HepG2 (cell line): ENCODE results near the gene ICE2. TPM values are rescaled to one million over a fixed set of nuclear protein-coding genes. Genes with fewer than 3 reads are reported as not detected.
A peak's percentile ranks its signal among the peaks of the same experiment; 100 is the strongest.

Experiments
- ATAC-seq: fragments of 200-7000 bp; cut with Tn5 transposase; 3 replicates; pipeline ENCODE4 v1.9.1; 2020; ENCODE audit warnings: mild to moderate bottlenecking, moderate library complexity
- BruUV-seq: library from RNA; stranded (reverse); fragments of 400-500 nt; replicated peaks from 2 replicates; lab custom pipeline; 2021; lab: Mats Ljungman, UMichigan
- CTCF ChIA-PET: fragments of 300-600 bp; formaldehyde crosslinking; extraction: SDS; loops from one replicate; lab custom pipeline; 2021; ENCODE audit warnings: low total read pairs, inconsistent platforms, low intra/inter-chr PET ratio; lab: Yijun Ruan, JAX
- POLR2A ChIA-PET: fragments of 350-600 bp; sonication (Branson Sonifier 250); formaldehyde crosslinking; loops from one replicate; lab custom pipeline; 2020; ENCODE audit warnings: antibody characterized with exemption, inconsistent platforms; lab: Yijun Ruan, JAX
- DNase-seq: peaks from one replicate; pipeline ENCODE4 v3.0.0-alpha.2; 2015; ENCODE audit warnings: low spot score
- FAIRE-seq: peaks from 3 replicates; lab custom pipeline; 2011; peaks lifted over from hg19 to GRCh38; lab: Jason Lieb, UNC
- H2AFZ ChIP-seq: one replicate; pipeline ENCODE4 v1.6.1; 2011; ENCODE audit warnings: low read length, inconsistent platforms
- H3K27ac ChIP-seq: fragments of 300-600 bp; 3 replicates; pipeline ENCODE4 v1.8.0; 2011; ENCODE audit warnings: mixed run types, mild to moderate bottlenecking, mixed read lengths, low read length, inconsistent platforms; ENCODE audit not compliant: insufficient read depth; ENCODE audit errors: extremely low read length
- H3K27me3 ChIP-seq, 2 experiments: fragments of 200-600 bp in 1 of 2; 2 replicates in 1 of 2; 3 replicates in 1 of 2; pipeline versions ENCODE4 v1.6.0 to v1.8.0; 2011; ENCODE audit warnings: low read length in 2 of 2, mild to moderate bottlenecking in 2 of 2, moderate library complexity in 2 of 2, inconsistent platforms in 1 of 2; ENCODE audit not compliant: insufficient read depth in 2 of 2, control insufficient read depth in 1 of 2
- H3K36me3 ChIP-seq, 2 experiments: fragments of 200-600 bp in 1 of 2; replicated peaks in 1 of 2; 2 replicates in 1 of 2; 3 replicates in 1 of 2; pipeline versions ENCODE4 v1.5.1 to v1.8.0; 2011; ENCODE audit warnings: low read length in 2 of 2, inconsistent platforms in 1 of 2; ENCODE audit not compliant: insufficient read depth in 2 of 2, control insufficient read depth in 1 of 2
- H3K4me1 ChIP-seq: 2 replicates; pipeline ENCODE4 v1.5.1; 2012; ENCODE audit warnings: low read length, inconsistent platforms; ENCODE audit not compliant: insufficient read depth
- H3K4me2 ChIP-seq: 2 replicates; pipeline ENCODE4 v1.6.0; 2011; ENCODE audit warnings: low read depth, low read length, inconsistent platforms
- H3K4me3 ChIP-seq, 3 experiments: fragments of 200-600 bp in 1 of 3; sonication (generic), shearing (Covaris generic) in 1 of 3; replicated peaks in 1 of 3; 2 replicates each; pipeline ENCODE4 v1.5.1; 2011 to 2016; ENCODE audit warnings: low read length in 3 of 3, inconsistent platforms in 2 of 3, low read depth in 2 of 3, mild to moderate bottlenecking in 2 of 3, control low read depth in 1 of 3, mixed read lengths in 1 of 3; ENCODE audit not compliant: insufficient read depth in 1 of 3
- H3K79me2 ChIP-seq: one replicate; pipeline ENCODE4 v1.6.1; 2011; ENCODE audit warnings: low read length, inconsistent platforms; ENCODE audit not compliant: insufficient read depth
- H3K9ac ChIP-seq: 2 replicates; pipeline ENCODE4 v1.6.0; 2011; ENCODE audit warnings: mild to moderate bottlenecking, low read depth, low read length, inconsistent platforms; ENCODE audit not compliant: insufficient read depth
- H3K9me3 ChIP-seq: 2 replicates; pipeline ENCODE4 v1.5.1; 2012; ENCODE audit warnings: mild to moderate bottlenecking, low read length
- H4K20me1 ChIP-seq: 2 replicates; pipeline ENCODE4 v1.6.0; 2011; ENCODE audit warnings: inconsistent platforms, mild to moderate bottlenecking, low read length, moderate library complexity; ENCODE audit not compliant: insufficient read depth
- ARNTL ChIP-seq: sonication (generic); formaldehyde crosslinking; IDR thresholded peaks from 2 replicates; pipeline ENCODE4 v1.4.0; 2020; ENCODE audit warnings: mild to moderate bottlenecking, missing genetic modification reagents
- RBM22 ChIP-seq: fragments of 200-400 bp; formaldehyde crosslinking; optimal IDR thresholded peaks from 2 replicates; pipeline ENCODE3; 2017; ENCODE audit warnings: mild to moderate bottlenecking, low read length, moderate library complexity
- ZNF264 ChIP-seq: sonication (generic); formaldehyde crosslinking; IDR thresholded peaks from 2 replicates; pipeline ENCODE4 v1.4.0; 2020; ENCODE audit warnings: missing genetic modification reagents
- ZNF317 ChIP-seq: sonication (generic); formaldehyde crosslinking; IDR thresholded peaks from 2 replicates; pipeline ENCODE4 v1.5.0; 2020; ENCODE audit warnings: mild to moderate bottlenecking, missing genetic modification reagents
- ZNF772 ChIP-seq: sonication (generic); formaldehyde crosslinking; IDR thresholded peaks from 2 replicates; pipeline ENCODE4 v1.5.0; 2020; ENCODE audit warnings: mild to moderate bottlenecking, missing genetic modification reagents
- WGBS: methylation state at CpG from one replicate; pipeline ENCODE4 v1.1.6; 2017; ENCODE audit warnings: low lambda C conversion rate; 5-methylcytosine and 5-hydroxymethylcytosine counted together
- in situ Hi-C: cut with HindIII; loops from 2 replicates; pipeline ENCODE4 v1.10.0; 2017; ENCODE audit warnings: low pct_unique_long_range_greater_than_20kb; ENCODE audit not compliant: extremely low pct_ligation_motif_present
- intact Hi-C: fragments of 100-400 bp; cut with micrococcal nuclease; formaldehyde crosslinking; loops from one replicate; pipeline ENCODE4 v1.10.0; 2022; ENCODE audit not compliant: unreplicated experiment
- polyA plus RNA-seq, 8 experiments: library from polyadenylated mRNA; depleted of rRNA in 3 of 8; stranded (reverse) in 7 of 8; unstranded in 1 of 8; fragments of >200 nt; fragmentation: Illumina TruSeq in 4 of 8; extraction: Trizol in 4 of 8; gene quantifications; 2 replicates each; pipeline versions ENCODE4 v1.2.1 to v1.2.3, GENCODE V29; 2011 to 2016; ENCODE audit warnings: low read depth in 4 of 8, missing spikeins in 1 of 8, mixed read lengths in 1 of 8; ENCODE audit not compliant: insufficient read depth in 1 of 8
- total RNA-seq, 5 experiments: library from RNA; depleted of rRNA; stranded (reverse); fragments of >200 nt; fragmentation: Illumina TruSeq; extraction: Trizol; gene quantifications; 2 replicates each; pipeline ENCODE4 v1.2.3, GENCODE V29; 2016; ENCODE audit warnings: low read depth in 1 of 5
- TF ChIP-seq, protein P1 (sequence below): sonication (generic); formaldehyde crosslinking; IDR thresholded peaks from 2 replicates; pipeline ENCODE4 v1.4.0; 2020; ENCODE audit warnings: mild to moderate bottlenecking, missing genetic modification reagents
- TF ChIP-seq, protein P2 (sequence below): sonication (generic); formaldehyde crosslinking; IDR thresholded peaks from 2 replicates; pipeline ENCODE4 v1.5.0; 2020; ENCODE audit warnings: mild to moderate bottlenecking, missing genetic modification reagents, borderline replicate concordance

Gene ICE2
- total and polyA plus RNA-seq, 2 of the 13 experiments (the other 11 are each of a cell fraction or from before 2014, with no cell fraction given): 24.8 to 26.4 TPM

DNA sequence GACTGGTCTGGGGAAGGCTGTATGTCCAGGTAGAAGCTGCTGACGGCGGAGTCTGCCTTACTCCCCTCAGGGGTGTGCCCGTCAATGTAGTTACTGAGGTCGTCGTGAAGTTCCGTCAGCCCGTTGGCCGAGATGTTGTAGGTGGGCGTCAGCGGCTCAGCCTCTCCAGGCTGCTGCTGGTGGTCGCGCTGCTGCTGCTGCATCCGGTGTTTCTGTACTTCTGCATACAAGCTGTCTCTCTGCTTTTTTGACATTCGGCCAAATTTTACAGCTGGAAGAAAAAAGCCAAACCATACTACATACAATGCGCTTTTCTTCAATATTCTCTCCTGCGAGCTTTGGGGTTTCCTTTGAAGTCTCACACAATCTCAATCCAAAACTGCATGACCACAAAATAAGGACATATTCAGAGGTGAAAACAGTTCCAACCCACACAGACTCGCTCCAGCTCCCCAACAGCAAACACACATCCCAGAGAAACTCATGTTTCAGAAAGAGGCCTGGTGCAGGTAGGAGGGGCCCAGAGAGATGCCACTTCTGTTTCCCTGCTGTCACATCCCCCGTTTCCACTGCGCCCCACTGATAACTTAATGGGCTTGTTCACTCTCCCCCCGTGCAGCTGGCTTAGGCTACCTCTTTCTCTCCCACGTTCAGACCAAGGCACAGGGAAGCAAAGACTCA, 32.5 kb upstream of the ICE2 start:
- intact Hi-C loops: no loop called here
- WGBS: 98% methylated on average over 21 of the region's 21 CpGs
- no TSS peak for BruUV-seq
- FAIRE-seq: no peak
- Histone ChIP-seq H3K9me3 (no peaks in the 10 kb centered on the region), H3K4me2 (no peak overlapping the region), H3K79me2 (no peaks in the 10 kb centered on the region), H3K27ac (no peak overlapping the region), H3K9ac (no peak overlapping the region), H4K20me1 (peaks cover 6% of the 10 kb centered on the region; the same call in 1 of the 2 replicates), H3K4me1 (no peaks in the 10 kb centered on the region), H2AFZ (no peak overlapping the region), H3K4me3 (no peak overlapping the region), H3K36me3 (peaks cover 17 to 66% of the 10 kb centered on the region in 2 experiments), H3K27me3 (no peaks in the 10 kb centered on the region)
- ChIA-PET CTCF (no interaction called here), POLR2A (no interaction called here)
- no peak for ATAC-seq
- DNase-seq: no peak
- TF ChIP-seq RBM22 (peak; percentile 21), ZNF772 (CRISPR knock-in tag) (no peak)
- TF ChIP-seq, protein P1, sequence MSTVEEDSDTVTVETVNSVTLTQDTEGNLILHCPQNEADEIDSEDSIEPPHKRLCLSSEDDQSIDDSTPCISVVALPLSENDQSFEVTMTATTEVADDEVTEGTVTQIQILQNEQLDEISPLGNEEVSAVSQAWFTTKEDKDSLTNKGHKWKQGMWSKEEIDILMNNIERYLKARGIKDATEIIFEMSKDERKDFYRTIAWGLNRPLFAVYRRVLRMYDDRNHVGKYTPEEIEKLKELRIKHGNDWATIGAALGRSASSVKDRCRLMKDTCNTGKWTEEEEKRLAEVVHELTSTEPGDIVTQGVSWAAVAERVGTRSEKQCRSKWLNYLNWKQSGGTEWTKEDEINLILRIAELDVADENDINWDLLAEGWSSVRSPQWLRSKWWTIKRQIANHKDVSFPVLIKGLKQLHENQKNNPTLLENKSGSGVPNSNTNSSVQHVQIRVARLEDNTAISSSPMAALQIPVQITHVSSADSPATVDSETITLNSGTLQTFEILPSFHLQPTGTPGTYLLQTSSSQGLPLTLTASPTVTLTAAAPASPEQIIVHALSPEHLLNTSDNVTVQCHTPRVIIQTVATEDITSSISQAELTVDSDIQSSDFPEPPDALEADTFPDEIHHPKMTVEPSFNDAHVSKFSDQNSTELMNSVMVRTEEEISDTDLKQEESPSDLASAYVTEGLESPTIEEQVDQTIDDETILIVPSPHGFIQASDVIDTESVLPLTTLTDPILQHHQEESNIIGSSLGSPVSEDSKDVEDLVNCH: no peak
- in situ Hi-C loops: no loop called here

DNA sequence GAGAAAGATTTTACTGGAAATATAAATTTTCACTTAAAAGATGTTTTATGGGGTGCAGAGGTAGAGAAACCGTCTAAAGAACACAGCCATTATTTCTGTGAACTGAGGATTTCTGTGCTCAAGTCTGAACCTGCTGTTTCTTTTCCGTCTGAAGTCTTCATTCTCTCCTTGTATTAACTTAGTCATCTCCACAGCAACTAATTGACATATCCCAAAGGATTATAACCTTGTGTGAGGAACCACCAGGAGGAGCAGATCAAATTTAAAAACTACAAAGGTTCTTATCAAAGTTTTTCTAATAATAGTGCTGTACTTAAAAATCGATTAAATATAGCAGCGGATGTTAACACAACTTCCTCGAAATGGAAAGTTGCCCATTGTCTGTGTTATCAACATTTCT, 31.1 kb upstream of the ICE2 start:
- Histone ChIP-seq H4K20me1 (peaks cover 3% of the 10 kb centered on the region; the same call in 1 of the 2 replicates), H3K36me3 (peaks cover 19 to 72% of the 10 kb centered on the region in 2 experiments), H2AFZ (no peak overlapping the region), H3K4me2 (no peak overlapping the region), H3K79me2 (no peaks in the 10 kb centered on the region), H3K27ac (no peak overlapping the region), H3K9ac (no peak overlapping the region), H3K4me1 (no peaks in the 10 kb centered on the region), H3K4me3 (no peak overlapping the region), H3K27me3 (no peaks in the 10 kb centered on the region), H3K9me3 (no peaks in the 10 kb centered on the region)
- 93% methylated on average over 5 of the region's 5 CpGs for WGBS
- ATAC-seq (no peak), FAIRE-seq (no peak), DNase-seq (no peak)
- no TSS peak for BruUV-seq
- in situ Hi-C loops: no loop called here
- TF ChIP-seq, protein P2, sequence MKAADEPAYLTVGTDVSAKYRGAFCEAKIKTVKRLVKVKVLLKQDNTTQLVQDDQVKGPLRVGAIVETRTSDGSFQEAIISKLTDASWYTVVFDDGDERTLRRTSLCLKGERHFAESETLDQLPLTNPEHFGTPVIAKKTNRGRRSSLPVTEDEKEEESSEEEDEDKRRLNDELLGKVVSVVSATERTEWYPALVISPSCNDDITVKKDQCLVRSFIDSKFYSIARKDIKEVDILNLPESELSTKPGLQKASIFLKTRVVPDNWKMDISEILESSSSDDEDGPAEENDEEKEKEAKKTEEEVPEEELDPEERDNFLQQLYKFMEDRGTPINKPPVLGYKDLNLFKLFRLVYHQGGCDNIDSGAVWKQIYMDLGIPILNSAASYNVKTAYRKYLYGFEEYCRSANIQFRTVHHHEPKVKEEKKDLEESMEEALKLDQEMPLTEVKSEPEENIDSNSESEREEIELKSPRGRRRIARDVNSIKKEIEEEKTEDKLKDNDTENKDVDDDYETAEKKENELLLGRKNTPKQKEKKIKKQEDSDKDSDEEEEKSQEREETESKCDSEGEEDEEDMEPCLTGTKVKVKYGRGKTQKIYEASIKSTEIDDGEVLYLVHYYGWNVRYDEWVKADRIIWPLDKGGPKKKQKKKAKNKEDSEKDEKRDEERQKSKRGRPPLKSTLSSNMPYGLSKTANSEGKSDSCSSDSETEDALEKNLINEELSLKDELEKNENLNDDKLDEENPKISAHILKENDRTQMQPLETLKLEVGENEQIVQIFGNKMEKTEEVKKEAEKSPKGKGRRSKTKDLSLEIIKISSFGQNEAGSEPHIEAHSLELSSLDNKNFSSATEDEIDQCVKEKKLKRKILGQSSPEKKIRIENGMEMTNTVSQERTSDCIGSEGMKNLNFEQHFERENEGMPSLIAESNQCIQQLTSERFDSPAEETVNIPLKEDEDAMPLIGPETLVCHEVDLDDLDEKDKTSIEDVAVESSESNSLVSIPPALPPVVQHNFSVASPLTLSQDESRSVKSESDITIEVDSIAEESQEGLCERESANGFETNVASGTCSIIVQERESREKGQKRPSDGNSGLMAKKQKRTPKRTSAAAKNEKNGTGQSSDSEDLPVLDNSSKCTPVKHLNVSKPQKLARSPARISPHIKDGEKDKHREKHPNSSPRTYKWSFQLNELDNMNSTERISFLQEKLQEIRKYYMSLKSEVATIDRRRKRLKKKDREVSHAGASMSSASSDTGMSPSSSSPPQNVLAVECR (CRISPR knock-in tag): no peak
- TF ChIP-seq ZNF317 (CRISPR knock-in tag): no peak
- TF ChIP-seq ZNF264 (CRISPR knock-in tag): no peak
- no peak for TF ChIP-seq ARNTL (CRISPR knock-in tag)
- ChIA-PET POLR2A (no interaction called here), CTCF (no interaction called here)
- intact Hi-C loops: no loop called here
